ENCODE measurements around the gene PCCA. TPM values are rescaled to one million over a fixed set of nuclear protein-coding genes. Genes with fewer than 3 reads are reported as not detected.

The PCCA gene
- polyA plus RNA-seq, 1 of the 3 experiments (the other 2 are of a cell fraction): 7.3 TPM

DNA sequence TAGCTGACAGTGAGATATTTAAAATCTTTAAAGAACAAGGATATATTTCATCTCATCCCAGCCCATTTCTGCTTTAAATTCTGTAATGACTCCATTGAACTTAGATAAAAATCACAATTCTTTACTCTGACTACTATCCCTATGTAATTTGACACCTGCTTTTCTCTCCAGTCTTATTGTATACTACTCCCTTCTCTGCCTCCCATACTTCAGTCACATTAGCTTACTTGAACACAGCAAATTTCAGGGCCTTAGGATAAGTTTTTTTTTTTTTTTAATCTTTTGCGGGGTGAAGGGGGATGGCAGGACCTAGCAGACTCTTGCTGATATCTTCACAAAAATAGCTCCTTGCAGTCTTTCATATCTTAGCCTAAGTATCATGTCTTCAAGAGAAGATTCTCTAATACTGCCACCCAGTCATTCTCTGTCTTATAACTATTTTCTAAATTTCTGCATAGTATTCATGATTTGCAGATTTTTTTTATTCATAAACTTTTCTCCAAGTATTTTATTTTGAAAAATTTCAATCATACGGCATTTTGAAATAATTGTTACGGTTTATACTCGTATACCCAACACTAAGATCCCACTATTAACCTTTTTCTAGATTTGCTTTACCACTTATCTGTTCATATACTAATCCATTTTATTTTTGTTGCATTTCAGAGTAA is 151.4 kb downstream of the PCCA start:
- Histone ChIP-seq H3K4me2 (no peak overlapping the region), H3K4me1 (ENCODE audit: control insufficient read depth in 1 of 2, insufficient read depth in 2 of 2, low read depth in 1 of 2, low read length in 1 of 2) (peaks cover 0 to 8% of the 10 kb centered on the region in 2 experiments; a peak in 2 of 4 replicates), H3K9me3 (no peaks in the 10 kb centered on the region), H3K36me3 (replicated peaks in 1 of 2; ENCODE audit: control insufficient read depth in 1 of 2, insufficient read depth in 2 of 2, low read length in 1 of 2) (peaks cover 2 to 7% of the 10 kb centered on the region in 2 experiments), H2AFZ (ENCODE audit: low read depth) (no peak overlapping the region), H3K4me3 (ENCODE audit: low read depth in 2 of 2, low read length in 1 of 2) (no peak overlapping the region), H3K27ac (ENCODE audit: low read depth in 2 of 2, low read length in 1 of 2) (no peak overlapping the region), H3K27me3 (ENCODE audit: insufficient read depth) (no peaks in the 10 kb centered on the region), H3K9ac (no peak overlapping the region), H4K20me1 (ENCODE audit: insufficient read depth) (no peaks in the 10 kb centered on the region), H3K9me2 (no peaks in the 10 kb centered on the region), H3K79me2 (ENCODE audit: insufficient read depth) (no peaks in the 10 kb centered on the region), H3F3A (replicated peaks; ENCODE audit: insufficient read depth) (peaks cover 8% of the 10 kb centered on the region)
- ChIA-PET CTCF (interaction anchor here (3.2 kb wide), 1 partner anchor 582 kb away, joined by 13 read pairs; no protein-coding TSS in a partner anchor), POLR2A (no interaction called here)
- TF ChIP-seq, protein P1, sequence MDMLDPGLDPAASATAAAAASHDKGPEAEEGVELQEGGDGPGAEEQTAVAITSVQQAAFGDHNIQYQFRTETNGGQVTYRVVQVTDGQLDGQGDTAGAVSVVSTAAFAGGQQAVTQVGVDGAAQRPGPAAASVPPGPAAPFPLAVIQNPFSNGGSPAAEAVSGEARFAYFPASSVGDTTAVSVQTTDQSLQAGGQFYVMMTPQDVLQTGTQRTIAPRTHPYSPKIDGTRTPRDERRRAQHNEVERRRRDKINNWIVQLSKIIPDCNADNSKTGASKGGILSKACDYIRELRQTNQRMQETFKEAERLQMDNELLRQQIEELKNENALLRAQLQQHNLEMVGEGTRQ (IDR thresholded peaks at IDR 0.05; ENCODE audit: borderline replicate concordance, low read depth, low read length): no peak
- TF ChIP-seq FOSL2 (IDR thresholded peaks at IDR 0.05; ENCODE audit: borderline replicate concordance, low read depth) (no peak), POLR2AphosphoS5 (IDR thresholded peaks at IDR 0.05; ENCODE audit: low read depth, low read length) (no peak), NFIC (IDR thresholded peaks at IDR 0.05; ENCODE audit: borderline replicate concordance) (no peak), TCF12 (IDR thresholded peaks at IDR 0.05) (no peak), MEF2A (IDR thresholded peaks at IDR 0.05; ENCODE audit: borderline replicate concordance, low read depth) (no peak), GATA2 (CRISPR knock-in tag; IDR thresholded peaks at IDR 0.05) (no peak), TEAD4 (IDR thresholded peaks at IDR 0.05; ENCODE audit: borderline replicate concordance, insufficient read depth) (no peak), SMC3 (IDR thresholded peaks at IDR 0.05; ENCODE audit: low read depth, low read length) (no peak), FOXM1 (IDR thresholded peaks at IDR 0.05; ENCODE audit: low read depth) (no peak), CHD2 (IDR thresholded peaks at IDR 0.05; ENCODE audit: low read length, partially characterized antibody) (no peak), RFX5 (IDR thresholded peaks at IDR 0.05; ENCODE audit: low read length) (no peak)
- TF ChIP-seq, protein P2, sequence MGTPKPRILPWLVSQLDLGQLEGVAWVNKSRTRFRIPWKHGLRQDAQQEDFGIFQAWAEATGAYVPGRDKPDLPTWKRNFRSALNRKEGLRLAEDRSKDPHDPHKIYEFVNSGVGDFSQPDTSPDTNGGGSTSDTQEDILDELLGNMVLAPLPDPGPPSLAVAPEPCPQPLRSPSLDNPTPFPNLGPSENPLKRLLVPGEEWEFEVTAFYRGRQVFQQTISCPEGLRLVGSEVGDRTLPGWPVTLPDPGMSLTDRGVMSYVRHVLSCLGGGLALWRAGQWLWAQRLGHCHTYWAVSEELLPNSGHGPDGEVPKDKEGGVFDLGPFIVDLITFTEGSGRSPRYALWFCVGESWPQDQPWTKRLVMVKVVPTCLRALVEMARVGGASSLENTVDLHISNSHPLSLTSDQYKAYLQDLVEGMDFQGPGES (IDR thresholded peaks at IDR 0.05; ENCODE audit: low read depth, low read length): no peak
- TF ChIP-seq, protein P3, sequence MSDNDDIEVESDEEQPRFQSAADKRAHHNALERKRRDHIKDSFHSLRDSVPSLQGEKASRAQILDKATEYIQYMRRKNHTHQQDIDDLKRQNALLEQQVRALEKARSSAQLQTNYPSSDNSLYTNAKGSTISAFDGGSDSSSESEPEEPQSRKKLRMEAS (IDR thresholded peaks at IDR 0.05; ENCODE audit: low read depth): no peak
- TF ChIP-seq, protein P4, sequence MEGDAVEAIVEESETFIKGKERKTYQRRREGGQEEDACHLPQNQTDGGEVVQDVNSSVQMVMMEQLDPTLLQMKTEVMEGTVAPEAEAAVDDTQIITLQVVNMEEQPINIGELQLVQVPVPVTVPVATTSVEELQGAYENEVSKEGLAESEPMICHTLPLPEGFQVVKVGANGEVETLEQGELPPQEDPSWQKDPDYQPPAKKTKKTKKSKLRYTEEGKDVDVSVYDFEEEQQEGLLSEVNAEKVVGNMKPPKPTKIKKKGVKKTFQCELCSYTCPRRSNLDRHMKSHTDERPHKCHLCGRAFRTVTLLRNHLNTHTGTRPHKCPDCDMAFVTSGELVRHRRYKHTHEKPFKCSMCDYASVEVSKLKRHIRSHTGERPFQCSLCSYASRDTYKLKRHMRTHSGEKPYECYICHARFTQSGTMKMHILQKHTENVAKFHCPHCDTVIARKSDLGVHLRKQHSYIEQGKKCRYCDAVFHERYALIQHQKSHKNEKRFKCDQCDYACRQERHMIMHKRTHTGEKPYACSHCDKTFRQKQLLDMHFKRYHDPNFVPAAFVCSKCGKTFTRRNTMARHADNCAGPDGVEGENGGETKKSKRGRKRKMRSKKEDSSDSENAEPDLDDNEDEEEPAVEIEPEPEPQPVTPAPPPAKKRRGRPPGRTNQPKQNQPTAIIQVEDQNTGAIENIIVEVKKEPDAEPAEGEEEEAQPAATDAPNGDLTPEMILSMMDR (IDR thresholded peaks at IDR 0.05): no peak
- TF ChIP-seq, protein P5, sequence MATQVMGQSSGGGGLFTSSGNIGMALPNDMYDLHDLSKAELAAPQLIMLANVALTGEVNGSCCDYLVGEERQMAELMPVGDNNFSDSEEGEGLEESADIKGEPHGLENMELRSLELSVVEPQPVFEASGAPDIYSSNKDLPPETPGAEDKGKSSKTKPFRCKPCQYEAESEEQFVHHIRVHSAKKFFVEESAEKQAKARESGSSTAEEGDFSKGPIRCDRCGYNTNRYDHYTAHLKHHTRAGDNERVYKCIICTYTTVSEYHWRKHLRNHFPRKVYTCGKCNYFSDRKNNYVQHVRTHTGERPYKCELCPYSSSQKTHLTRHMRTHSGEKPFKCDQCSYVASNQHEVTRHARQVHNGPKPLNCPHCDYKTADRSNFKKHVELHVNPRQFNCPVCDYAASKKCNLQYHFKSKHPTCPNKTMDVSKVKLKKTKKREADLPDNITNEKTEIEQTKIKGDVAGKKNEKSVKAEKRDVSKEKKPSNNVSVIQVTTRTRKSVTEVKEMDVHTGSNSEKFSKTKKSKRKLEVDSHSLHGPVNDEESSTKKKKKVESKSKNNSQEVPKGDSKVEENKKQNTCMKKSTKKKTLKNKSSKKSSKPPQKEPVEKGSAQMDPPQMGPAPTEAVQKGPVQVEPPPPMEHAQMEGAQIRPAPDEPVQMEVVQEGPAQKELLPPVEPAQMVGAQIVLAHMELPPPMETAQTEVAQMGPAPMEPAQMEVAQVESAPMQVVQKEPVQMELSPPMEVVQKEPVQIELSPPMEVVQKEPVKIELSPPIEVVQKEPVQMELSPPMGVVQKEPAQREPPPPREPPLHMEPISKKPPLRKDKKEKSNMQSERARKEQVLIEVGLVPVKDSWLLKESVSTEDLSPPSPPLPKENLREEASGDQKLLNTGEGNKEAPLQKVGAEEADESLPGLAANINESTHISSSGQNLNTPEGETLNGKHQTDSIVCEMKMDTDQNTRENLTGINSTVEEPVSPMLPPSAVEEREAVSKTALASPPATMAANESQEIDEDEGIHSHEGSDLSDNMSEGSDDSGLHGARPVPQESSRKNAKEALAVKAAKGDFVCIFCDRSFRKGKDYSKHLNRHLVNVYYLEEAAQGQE (IDR thresholded peaks at IDR 0.05; ENCODE audit: low read depth, low read length): no peak
- TF ChIP-seq, protein P6, sequence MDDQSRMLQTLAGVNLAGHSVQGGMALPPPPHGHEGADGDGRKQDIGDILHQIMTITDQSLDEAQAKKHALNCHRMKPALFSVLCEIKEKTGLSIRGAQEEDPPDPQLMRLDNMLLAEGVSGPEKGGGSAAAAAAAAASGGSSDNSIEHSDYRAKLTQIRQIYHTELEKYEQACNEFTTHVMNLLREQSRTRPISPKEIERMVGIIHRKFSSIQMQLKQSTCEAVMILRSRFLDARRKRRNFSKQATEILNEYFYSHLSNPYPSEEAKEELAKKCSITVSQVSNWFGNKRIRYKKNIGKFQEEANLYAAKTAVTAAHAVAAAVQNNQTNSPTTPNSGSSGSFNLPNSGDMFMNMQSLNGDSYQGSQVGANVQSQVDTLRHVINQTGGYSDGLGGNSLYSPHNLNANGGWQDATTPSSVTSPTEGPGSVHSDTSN (IDR thresholded peaks at IDR 0.05): no peak
- DNase-seq: no peak
- WGBS (ENCODE audit: low lambda C conversion rate): 97% methylated on average over 4 of the region's 4 CpGs
